HG03159 (cell line): Measurements from ENCODE around the gene LRRC37A2.
"Not testable (repeated sequence)": the region's sequence is repeated elsewhere in the genome, so short reads cannot be mapped to it uniquely, and the experiment has no call there.

Experiments
- ATAC-seq: cut with Tn5 transposase; IDR thresholded peaks from one replicate; pipeline ENCODE4 v1.9.1; 2021; ENCODE audit warnings: mild to moderate bottlenecking, moderate library complexity; ENCODE audit not compliant: unreplicated experiment

The LRRC37A2 gene

DNA sequence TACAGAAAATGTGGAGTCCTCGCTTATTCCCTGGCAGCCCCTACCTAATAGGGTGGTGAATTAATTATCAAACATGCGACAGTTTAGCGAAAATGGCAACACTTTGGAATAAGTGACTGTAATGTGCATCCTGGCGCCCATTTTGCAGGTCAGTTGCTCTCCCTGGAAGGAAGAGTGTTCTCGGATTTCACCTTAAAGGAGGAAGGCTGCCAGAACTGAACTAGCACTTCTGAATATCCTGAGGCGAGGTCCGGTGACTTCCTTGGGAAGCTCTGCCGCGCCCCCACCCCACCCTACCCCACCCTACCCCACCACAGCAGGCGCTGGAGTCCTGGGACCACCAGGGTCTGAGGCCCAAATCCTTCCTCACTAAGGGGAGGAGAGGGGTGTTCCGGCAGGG is at the start of gene LRRC37A2:
TSS of gene LRRC37A2 (plus strand) at position 301 of the 400 bp plus-strand sequence. CDS start 245 bp downstream, outside the sequence.
- ATAC-seq, result not testable (repeated sequence)

DNA sequence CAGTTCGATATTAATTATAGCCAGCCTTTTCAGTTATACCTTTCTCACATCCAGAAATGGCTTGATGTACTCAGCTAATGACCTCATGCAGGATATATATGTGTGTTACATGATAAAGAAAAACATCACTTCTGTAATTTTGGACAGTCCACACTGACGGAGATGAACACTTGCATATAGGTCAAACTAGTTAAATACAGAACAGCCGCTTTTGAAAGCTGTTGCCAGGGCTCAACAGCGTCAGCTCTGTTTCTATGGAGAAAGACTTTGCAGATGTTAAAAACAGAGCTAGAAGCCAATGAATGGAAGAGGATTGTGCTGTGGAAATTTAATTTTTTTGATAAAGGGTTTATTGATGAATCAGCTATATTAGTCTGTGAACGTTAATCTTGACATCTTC is 44.6 kb upstream of the LRRC37A2 start:
- ATAC-seq, result not testable (repeated sequence)

DNA sequence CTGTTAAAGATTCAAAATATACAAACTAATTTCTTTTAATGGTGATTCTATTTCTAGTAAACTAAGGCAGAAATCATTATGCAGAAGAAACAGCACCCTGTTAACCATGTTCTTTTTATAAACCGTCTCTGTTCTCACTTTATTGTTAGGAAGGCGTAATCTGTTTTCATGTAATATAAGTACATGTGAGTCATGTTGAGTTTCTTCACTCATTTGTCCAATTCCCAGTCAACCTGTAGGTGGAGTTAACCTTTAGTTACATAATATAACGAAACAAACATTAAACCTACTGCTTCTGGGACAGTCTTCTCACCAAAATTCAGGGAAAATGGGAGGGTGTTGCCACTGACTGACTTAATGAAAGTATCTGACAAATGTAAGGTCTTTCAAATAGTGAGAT is 37.8 kb upstream of the LRRC37A2 start:
- ATAC-seq, result not testable (repeated sequence)

DNA sequence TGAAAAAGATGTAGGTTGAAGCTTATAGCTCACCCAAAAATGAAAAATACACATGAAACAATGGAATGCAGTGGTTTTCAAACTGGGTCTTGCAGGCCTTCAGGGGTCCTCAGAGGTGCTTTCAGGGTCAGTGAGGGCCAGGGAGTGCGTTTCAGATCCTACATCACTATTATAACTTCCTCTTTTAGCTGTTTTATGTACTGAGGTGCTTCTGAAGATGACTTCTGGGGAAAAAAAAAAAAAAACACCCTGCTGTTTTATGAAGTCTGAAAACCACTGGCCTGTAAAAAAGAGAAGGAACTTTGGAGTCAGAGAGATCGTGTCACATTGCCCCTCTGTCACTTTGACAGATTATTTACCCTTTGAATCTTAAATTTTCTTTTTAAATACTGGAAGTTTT is 36.7 kb upstream of the LRRC37A2 start:
- not testable (repeated sequence) for ATAC-seq

DNA sequence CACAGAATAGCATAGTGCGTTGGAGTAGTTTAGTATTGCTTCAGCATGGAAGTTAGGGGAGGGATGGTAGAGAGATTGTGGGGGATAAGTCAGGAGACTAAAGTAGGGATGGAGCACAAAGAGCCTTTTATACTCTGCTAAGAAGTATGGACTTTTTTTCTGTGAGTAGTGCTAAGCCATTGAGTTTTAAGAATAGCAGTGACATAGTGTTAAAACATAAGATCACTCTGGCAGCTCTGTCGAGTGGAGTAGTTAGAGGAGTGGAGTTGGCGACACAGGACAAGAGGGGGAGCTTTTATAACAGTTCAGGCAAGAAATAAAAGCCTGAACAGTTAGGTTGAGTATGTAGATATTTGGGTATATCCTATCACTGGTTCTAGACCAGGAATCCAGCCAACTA is 33.4 kb upstream of the LRRC37A2 start:
- not testable (repeated sequence) for ATAC-seq

DNA sequence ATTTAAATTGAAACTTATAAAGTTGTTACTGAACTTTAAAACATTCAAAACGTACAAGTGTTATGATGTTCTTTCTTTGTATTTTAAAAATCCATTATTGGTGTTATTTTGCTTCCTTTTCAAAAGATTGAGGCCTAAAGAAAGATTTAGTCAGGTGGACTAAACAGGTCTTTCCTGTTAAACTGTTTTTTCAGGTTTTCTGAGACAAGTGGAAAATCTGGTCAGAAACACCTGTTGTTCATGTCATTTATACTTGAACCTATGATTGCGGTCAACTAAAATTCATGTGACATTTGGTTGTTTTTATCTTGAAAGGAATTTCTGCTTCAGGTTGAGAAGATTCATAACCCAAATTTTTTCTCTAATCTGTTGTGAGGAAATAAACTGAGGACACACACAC is 31.0 kb upstream of the LRRC37A2 start:
- not testable (repeated sequence) for ATAC-seq

DNA sequence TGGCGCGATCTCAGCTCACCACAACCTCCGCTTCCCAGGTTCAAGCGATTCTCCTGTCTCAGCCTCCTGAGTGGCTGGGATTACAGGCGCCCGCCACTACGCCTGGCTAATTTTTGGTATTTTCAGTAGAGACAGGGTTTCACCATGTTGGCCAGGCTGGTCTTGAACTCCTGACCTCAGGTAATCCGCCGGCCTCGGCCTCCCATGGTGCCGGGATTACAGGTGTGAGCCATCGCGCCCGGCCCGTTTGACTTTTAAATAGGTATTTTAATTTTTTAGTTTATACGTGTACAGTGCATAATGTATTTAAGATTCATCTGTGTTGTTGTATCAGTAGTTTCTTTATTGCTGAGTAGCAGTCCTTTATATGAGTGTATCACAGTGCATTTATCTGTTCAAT is 20.2 kb upstream of the LRRC37A2 start:
- ATAC-seq, result not testable (repeated sequence)

DNA sequence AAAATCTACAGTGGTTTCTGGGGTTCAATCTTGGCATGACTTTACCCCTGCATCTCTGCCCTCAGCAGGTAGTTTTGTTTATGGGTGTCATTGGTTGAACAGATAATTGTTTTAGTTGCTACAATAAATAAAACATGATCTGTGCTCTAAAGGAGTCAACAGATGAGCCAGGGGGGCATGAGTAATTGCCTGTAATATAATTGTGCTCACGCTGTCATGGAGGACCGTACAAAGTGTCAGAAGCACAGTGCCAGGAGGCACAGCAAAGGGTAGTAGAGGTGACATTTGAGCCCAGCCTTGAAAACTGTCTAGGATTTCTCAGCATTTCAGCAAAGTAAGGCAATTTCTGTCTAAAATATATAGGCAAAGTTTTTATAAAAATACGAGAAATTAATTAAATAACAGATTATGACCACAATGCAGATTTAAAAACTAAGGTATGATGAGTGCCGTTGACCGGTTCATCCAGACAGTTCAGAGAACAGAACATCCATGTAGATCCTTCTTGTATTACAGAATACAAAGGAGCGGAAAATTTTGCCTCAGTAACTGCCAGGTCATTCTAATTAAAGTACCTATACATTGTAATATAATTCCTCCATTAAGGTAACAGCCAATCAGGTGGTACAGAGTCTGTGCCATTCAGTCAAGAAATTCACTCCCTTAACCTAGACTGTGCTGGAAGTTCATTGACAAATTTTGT is 12.7 kb upstream of the LRRC37A2 start:
- ATAC-seq, result not testable (repeated sequence)

DNA sequence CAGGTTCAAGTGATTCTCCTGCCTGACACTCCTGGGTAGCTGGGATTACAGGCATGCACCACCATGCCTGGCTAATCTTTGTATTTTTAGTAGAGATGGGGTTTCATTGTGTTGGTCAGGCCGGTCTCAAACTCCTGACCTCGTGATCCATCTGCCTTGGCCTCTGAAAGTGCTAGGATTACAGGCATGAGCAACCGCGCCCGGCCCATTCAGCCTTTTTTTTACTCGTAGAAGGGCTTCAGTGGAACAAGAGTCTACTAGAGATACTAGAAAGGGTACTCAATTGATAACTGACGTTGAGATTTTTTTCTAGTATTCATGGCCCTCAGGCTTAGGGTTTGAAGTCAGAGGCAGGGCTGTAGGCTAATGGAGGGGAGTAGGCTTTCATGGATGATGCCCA is 6.4 kb upstream of the LRRC37A2 start:
- ATAC-seq, result not testable (repeated sequence)

DNA sequence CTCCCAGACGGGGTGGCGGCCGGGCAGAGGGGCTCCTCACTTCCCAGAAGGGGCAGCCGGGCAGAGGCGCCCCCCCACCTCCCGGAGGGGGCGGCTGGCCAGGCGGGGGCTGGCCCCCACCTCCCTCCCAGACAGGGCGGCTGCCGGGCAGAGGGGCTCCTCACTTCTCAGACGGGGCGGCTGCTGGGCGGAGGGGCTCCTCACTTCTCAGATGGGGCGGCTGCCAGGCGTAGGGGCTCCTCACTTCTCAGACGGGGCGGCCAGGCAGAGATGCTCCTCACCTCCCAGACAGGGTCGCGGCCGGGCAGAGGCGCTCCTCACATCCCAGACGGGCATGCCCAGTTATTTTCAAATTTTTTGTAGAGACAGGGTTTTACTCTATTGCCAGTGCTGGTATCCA is 22.4 kb downstream of the LRRC37A2 start:
- ATAC-seq, result not testable (repeated sequence)

DNA sequence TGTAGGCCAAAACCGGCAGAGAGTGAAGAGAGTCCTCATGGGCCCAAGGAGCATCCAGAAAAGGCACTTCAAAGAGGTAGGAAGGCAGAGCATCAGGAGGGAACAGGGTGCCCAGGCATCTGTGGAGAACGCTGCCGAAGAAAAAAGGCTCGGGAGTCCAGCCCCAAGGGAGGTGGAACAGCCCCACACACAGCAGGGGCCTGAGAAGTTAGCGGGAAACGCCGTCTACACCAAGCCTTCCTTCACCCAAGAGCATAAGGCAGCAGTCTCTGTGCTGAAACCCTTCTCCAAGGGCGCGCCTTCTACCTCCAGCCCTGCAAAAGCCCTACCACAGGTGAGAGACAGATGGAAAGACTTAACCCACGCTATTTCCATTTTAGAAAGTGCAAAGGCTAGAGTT is 36.3 kb downstream of the LRRC37A2 start:
- not testable (repeated sequence) for ATAC-seq

DNA sequence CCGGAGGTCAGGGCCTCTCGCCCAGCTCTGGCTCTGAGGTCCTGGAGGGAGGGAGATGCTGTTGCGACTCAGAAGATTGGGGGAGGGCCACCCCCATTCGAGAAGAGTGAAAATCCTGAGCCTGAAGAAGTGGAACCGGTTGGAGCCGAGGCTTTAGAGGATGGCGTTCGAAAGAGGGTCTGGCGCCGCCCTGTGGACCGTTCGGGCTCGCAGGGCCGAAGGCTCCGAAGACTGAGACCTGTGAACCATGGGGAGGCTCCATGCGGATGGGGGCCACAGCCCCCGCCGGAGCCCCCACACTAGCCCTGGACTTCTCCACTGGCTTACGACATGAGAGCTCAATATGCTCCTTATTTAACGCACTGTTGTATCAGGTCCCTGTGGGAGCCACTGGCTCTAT is 46.9 kb downstream of the LRRC37A2 start:
- ATAC-seq, result not testable (repeated sequence)

DNA sequence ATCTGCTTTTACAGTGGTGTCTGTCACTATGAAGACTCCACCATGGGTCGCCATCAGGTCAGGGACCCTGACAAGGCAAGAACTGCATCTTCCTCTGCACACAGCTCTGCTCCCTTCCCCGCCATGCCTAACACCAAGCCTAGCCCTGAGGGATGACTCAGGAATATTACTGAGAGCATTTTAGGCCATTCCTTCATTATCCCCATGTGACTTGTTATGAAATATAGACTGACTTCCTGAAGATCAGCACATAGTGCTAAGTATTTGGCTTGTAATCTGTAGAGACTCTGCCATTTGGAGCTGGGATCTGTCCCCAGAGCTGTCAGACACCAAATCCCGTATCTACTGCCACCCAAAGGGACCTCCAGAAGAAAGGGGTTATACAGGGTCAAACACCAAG is 47.8 kb downstream of the LRRC37A2 start:
- not testable (repeated sequence) for ATAC-seq

DNA sequence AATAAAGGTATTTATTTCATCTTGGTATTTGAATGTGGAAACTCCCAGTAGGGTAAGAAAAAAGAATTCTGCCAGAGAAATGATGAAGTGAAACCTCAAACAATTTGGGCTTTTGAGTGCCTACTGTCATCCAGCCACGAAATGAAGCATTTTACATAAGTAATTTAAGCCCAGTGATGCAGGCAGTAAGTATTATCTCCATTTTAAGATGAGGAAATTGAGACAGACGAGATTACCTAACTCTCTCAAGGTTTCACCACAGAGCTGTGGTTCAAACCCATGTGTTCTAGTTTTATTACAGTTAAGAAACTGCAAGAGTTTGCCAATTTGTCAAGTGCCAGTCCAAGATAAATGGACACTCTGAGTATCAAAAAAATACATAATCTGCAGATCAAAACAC is 54.0 kb downstream of the LRRC37A2 start:
- not testable (repeated sequence) for ATAC-seq

DNA sequence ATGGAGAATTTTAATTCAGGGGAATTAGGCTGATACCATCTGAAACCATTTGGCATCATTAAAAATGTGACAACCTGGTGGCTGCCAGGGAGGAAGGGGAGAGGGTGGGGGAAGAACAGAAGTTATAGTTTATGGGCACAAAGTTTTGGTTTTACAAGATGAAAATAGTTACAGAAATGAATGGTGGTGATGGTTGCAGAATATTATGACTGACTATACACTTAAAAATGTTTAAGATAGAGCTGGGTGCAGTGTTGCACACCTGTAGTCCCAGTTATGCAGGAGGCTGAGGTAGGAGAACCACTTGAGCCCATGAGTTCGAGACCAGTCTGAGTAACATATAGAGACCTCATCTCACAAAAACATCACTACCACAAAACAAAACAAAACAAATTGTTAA is 54.7 kb downstream of the LRRC37A2 start:
- not testable (repeated sequence) for ATAC-seq

DNA sequence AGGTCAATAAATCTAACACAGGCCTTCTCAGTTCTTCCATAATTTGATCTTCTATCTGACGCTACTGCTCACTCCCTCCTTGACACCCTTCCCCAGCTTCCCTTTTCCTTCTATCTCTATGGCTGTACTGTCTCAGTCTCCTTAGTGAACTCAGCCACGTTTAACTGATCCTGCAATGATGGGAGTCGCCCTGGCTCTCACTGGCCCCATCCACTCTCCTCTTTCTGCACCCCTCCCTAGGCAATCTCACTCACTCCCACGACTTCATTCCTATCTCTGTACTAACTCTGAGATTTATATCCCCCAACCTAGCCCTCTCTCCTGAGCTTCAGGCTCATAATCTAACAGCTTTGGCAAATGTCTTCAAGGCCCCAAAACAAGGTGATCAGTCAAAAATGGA is 59.5 kb downstream of the LRRC37A2 start:
- not testable (repeated sequence) for ATAC-seq

DNA sequence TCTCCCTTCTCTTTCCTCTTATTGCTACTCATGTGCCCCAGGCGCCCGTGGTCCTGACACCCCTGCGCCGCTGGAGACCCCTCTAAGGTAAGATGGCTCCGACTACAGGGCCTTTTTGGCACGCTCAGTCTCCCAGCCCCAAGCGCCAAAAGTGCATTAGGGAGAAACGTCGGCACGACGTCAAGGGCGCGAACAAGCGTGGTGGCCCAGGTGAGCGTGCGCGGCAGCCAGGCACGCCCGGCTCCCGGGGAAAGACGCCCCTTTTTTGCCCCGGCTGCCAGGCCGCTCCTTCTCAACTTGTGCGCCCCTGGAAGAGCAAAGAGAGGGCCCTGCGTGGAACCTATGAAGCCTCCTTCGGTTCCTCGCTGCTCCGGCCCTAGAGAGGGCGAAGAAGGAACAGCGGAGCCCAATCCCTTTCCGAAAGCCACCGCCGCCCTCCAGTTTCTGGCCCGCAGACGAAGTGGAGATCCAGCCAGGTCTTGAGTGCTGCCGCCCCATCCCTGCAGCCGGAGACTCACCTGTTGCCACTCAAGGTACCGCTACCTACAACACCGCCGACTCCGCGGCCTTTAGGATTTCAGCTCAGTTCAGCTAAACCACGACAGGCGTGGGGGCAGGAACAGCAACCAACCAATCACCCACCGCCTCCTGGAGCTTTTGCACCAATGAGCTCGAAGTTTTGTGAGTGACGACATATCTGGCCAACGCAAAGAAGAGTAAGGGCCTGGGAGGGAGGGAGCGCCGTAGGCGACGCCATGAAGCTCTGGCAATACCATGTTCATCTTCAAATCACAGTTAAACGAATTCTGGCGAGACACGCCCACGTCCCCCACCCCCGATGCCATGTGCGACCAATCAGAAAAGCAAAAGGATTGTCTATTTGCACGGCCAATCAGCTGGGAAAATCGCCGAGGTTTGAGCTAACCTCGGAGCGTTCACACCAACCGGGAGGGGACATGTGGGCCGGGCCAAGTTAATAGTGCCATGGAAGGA is 67.1 kb downstream of the LRRC37A2 start, which contains the start of gene ARL17A:
TSS of gene ARL17A (minus strand) at position 609 of the 993 bp plus-strand sequence. CDS start 3,369 bp downstream, outside the sequence.
- peak; percentile 84 for ATAC-seq

DNA sequence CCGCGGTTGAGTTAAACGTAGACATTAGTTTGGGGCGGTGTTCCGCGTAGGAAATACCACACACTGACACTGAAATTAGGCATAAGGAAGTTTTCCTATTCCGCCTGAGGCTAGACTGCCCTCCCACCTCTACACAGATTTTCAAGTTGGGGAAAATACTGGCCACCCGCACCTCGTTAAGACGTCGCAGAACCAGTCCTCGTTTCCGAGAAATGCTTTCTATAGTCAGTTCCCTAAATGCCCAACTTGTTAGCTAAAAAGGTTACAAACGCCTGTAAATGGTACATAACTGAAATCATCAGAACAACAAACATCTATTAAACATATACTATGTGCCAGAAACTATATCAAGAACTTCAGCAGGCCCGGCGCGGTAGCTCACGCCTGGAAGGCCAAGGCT is 67.8 kb downstream of the LRRC37A2 start:
- not testable (repeated sequence) for ATAC-seq

DNA sequence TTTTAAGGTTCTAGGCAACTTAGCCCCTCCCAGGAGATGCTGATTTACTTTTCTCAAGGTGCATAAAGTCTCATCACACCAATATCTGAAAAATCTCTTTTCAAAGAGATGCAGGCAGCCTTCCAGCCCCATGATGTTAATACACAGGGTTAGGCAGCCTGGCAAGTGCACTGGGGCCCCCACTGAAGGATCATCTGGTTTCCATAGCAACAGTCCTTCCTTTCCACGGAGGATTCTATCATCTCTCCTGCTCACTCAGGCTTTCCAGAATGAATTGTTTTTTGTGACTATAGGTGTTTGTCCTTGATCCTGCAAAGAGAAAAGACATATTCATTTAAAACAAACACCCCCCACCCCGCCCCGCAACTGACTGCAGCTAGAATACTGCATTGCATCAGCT is 73.2 kb downstream of the LRRC37A2 start:
- not testable (repeated sequence) for ATAC-seq

DNA sequence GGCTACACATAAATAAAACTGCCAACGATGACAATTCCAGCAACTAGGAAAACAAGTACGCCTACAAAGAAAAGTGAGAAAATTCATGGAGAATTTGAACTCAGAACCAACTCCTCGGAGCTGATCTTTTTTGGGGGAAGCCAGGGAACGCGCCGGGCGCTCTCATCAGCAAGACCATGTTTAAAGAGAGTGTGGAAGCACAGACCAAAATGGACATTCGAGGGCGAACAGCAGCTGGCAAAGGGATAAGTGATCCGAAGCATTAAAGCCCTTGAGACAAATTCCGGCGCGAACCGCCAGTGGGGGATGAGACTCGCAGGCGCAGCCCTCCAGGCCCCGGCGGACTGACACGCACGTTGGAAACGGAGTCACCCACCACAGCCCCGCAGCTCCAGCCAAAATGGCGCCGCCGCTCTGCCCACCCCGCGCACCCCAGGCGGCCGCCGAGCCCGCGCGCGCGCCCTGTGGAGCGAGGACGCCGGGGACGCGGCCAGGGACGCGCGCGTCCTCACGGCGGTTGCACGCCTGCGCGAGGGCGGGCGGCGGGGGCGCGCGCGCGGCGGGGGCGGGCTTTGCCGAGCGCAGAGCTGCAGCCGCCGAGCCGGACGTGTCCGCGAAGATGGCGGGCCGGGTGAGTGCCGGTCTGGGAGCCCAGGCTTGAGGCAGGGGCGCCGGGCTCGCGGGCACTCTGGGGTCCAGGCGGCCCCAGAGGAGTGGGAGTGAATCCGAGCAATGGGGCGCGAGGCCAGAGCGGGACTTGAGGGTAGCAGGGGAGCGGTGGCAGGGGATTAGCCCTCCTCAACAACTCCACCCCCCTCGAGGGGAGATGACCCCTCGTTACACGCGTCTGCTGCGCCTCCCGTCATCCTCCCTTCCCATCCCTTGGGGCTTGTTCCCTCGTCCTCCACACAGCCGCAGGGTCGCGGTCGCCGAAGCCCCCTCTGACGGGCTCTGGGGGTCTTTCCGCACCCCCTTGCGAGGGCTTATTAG is 78.2 kb downstream of the LRRC37A2 start, which contains the start of gene NSF:
TSS of gene NSF (plus strand) at position 513 of the 990 bp plus-strand sequence. CDS start at position 620, 107 bp downstream.
- peak; percentile 74 for ATAC-seq
